Left lobe of liver (tissue), 2 donors: ENCODE data around the gene ART1. TPM values are rescaled to one million over a fixed set of nuclear protein-coding genes. Genes with fewer than 3 reads are reported as not detected.
"Not testable (repeated sequence)": the region's sequence is repeated elsewhere in the genome, so short reads cannot be mapped to it uniquely, and the experiment has no call there.

ENCODE experiments used
- ATAC-seq: fragments of 200-7000 bp; cut with Tn5 transposase; one replicate; pipeline ENCODE4 v1.9.1; 2020; ENCODE audit warnings: mild to moderate bottlenecking, moderate library complexity
- DNase-seq: peaks from one replicate; pipeline ENCODE4 v3.0.0-alpha.2; 2020; ENCODE audit warnings: low spot score
- total RNA-seq: library from RNA; stranded (reverse); gene quantifications from one replicate; pipeline ENCODE4 v1.2.1, GENCODE V29; 2021
- donor health status: DM: no; HTN: no; CAD: no; lungs with moderate emphysema.
- donor health status: DM: no; HTN: yes; CAD: no.

Gene ART1
- total RNA-seq: not detected

- no peak for DNase-seq
Measured at GRCh38 chr11:3644817-3645235, at the start of gene ART1. TSS of gene ART1 (plus strand) at chr11:3645128. CDS start at chr11:3659214, 14,086 bp downstream.

GRCh38 chr11:3597743-3598142 is 47.2 kb upstream of the ART1 start:
- not testable (repeated sequence) for DNase-seq, ATAC-seq

More at GRCh38 chr11:3644817-3645235, at the start of gene ART1:
- no peak for ATAC-seq

DNA sequence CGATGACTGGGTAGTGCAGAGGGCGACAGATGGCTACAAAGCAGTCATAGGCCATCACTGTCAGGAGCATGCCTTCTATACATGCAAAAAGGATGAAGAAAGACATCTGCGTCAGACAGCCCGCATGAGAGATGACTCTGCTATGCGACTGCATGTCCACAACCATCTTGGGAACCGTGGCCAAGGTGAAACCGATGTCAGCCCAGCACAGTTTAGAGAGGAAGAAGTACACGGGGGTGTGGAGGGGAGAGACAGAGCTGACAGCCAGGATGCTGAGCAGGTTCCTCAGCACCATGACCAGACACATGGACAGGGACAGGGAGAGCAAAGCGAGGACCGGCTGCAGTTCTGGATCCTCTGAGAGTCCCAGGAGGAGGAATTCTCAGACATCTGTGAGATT is 44.7 kb upstream of the ART1 start:
- not testable (repeated sequence) for DNase-seq, ATAC-seq

DNA sequence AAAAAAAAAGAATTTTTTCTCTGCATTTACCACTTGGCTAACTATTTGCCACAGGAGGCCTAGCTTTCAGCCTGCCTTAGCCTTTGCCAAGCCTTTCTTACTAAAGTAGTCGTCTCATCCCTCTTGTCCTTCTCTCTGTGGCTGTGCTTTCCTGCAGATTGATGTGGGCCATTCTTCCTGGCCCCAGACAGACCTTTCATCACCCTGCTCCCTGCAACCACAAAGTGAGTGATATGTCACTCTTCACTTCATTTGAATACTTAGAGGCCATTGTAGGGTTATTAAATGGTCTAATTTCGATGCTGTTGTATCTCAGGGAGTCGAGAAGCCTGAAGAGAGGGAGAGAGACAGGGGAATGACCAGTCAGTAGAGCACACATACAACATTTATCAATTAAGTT is 40.8 kb upstream of the ART1 start:
- DNase-seq: no peak
- no peak for ATAC-seq

GRCh38 chr11:3605283-3605662 is 39.7 kb upstream of the ART1 start:
- ATAC-seq: no peak

DNA sequence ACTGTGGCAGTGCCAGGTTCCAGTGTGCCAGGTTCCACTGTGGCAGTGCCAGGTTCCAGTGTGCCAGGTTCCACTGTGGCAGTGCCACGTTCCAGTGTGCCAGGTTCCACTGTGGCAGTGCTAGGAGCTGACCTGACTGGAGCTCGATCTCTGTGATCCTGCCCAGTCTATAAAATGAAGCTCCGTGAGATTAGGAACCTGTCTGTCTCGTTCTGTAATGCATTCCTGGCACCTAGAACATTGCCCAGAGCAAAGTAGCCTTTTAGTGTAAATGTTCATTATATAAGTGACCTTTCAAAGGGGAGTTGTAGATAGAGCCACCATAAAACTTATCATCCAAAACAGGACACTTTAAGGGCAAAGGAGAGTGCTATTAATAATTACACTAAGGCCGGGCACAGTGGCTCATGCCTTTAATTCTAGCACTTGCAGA is 39.1 kb upstream of the ART1 start:
- no peak for DNase-seq
- no peak for ATAC-seq

More at GRCh38 chr11:3605283-3605662, 39.7 kb upstream of the ART1 start:
- DNase-seq: no peak

DNA sequence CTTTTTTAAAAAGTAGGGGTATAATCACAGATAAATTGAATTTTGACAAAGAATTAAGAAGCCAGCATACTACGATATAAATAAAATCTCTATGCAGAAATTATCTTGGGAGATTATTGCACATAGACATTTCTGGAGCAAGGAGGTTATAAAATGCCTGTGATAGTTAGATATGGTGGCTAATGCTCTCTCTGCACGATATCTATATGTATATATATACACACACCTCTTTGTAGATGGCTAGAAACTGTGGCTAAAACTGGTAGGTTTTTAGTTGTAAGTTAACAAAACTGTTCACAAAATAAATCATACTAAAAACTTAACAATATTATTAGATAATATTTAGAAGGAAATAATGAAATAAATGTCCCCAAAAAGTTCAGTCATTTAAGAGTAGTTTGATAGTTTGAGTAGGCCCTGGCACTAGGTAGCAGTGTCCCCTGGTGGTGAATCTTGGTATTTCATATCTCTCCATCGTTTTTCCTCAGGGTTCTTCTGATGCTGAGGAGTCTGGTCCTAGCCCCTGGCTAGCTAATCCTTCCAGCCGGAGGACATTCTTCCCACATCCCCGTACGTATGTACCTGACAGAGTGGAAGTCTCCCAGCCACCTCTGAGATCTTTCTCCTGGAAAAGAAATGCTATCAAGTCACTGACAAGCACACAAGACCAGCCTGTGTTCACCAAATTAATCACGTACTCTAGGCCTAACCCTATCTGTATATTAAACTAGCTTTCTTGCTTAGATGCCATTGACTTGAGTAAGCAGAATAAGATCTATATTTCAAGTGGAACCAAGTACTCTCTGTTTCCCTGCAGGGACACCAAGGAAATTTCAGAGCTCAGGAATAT is 35.3 kb upstream of the ART1 start:
- ATAC-seq: peak; percentile 86

DNA sequence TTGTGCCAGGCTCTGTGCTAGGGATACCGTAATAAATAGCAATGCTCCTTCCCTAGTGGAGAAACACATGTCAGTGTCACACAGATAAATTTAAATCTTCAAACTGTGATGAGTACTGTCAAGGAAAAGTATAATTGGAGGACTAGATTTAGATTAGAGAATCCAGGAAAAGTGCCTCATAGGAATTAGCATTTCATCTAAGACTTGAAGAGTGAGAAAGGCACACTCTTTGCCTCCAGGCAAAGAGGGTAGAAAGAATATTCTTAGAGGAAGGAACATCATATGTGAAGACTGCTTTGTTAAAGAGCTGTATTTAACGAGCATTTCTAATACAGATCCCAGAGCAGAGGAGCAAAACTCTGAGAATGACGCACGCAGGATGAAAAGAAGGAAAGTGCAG is 34.1 kb upstream of the ART1 start:
- DNase-seq (no peak), ATAC-seq (no peak)

More for the DNA sequence above, 35.3 kb upstream of the ART1 start:
- DNase-seq: no peak

- no peak for DNase-seq
- ATAC-seq: no peak
Measured at GRCh38 chr11:3611976-3612678, 32.8 kb upstream of the ART1 start.

- DNase-seq (no peak), ATAC-seq (no peak)
Measured at GRCh38 chr11:3613998-3614741, 30.8 kb upstream of the ART1 start.

GRCh38 chr11:3614742-3615171 is 30.2 kb upstream of the ART1 start:
- ATAC-seq: peak; percentile 33
- no peak for DNase-seq

DNA sequence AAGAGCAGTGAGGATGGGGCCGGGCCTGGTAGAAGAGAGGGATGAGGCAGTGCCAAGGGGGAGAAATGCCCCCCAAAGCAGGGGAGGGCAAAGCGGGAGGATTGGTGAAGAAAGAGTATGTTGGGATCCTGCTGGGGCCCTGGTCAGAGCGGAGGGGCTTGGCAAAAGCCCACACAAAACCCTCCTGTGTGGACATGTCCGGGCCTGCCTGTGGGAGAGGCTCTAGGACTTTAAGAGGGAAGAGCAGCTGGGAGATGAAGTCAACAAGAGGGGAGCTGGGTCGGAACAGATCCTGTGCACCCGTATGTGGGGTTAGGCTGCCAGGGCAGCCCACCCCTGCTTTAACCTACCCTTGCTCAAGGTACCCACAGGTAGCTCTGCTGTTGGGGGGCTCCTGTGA is 28.9 kb upstream of the ART1 start:
- ATAC-seq (no peak), DNase-seq (no peak)

GRCh38 chr11:3616721-3617460 is 28.0 kb upstream of the ART1 start:
- DNase-seq (no peak), ATAC-seq (no peak)

GRCh38 chr11:3617990-3618389 is 26.9 kb upstream of the ART1 start:
- no peak for DNase-seq
- no peak for ATAC-seq

DNA sequence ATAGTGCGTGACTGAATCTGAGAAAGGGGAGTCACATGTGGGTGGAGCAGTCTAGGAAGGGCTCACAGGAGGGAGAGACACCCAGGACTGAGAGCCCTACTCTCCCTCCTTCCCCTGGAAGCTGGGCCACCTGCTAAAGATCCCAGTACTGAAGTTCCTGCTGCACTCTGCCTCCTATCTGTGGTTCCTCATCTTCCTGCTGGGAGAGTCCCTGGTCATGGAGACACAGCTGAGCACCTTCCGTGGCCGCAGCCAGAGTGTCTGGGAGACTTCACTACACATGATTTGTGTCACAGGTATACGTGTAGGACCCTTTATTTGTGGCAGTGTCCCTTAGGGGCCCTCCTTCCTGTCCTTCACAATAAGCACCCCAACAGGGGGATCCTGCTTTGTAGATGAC is 22.4 kb upstream of the ART1 start:
- DNase-seq (no peak), ATAC-seq (no peak)

DNA sequence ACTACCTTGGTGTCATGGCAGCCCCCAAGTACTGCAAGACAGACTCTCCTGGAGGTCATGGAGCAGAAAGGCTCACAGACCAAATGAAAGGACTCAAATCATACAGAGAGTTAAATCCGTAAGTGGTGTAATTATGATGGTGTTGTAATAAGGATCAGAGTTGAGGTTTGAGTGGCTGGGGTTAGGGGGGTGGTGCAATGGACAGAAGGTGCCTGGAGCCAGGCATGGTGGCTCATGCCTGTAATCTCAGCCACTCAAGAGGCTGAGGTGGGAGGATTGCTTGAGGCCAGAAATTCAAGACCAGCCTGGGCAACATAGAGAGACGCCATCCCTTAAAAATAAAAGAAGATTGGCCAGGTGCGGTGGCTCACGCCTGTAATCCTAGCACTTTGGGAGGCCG is 21.8 kb upstream of the ART1 start:
- ATAC-seq (no peak), DNase-seq (no peak)

GRCh38 chr11:3623767-3624458 is 21.0 kb upstream of the ART1 start:
- ATAC-seq: no peak
- no peak for DNase-seq

GRCh38 chr11:3626250-3626960 is 18.5 kb upstream of the ART1 start:
- no peak for DNase-seq
- ATAC-seq: peak; percentile 33

- DNase-seq: no peak
- ATAC-seq: no peak
Measured at GRCh38 chr11:3627291-3627690, 17.6 kb upstream of the ART1 start.
